CD14-positive monocyte (primary cell): ENCODE measurements around the gene BEST1. TPM values are rescaled to one million over a fixed set of nuclear protein-coding genes. Genes with fewer than 3 reads are reported as not detected.

Source experiments
- DNase-seq, 3 donors: peaks; one replicate each; pipeline ENCODE4 v3.0.0-alpha.2; 2011 to 2022
- H2AFZ ChIP-seq: 2 replicates; pipeline ENCODE4 v1.6.0; 2012; ENCODE audit warnings: mild to moderate bottlenecking, low read depth, low read length, inconsistent platforms; ENCODE audit not compliant: insufficient read depth, poor library complexity, severe bottlenecking
- H3K27ac ChIP-seq, 2 donors: 1 replicate in 1 of 2; 2 replicates in 1 of 2; pipeline ENCODE4 v1.5.1; 2012 to 2013; ENCODE audit warnings: low read length in 2 of 2, control low read depth in 1 of 2, inconsistent platforms in 1 of 2, low read depth in 1 of 2, mild to moderate bottlenecking in 1 of 2
- H3K27me3 ChIP-seq, 2 donors: one replicate each; pipeline versions ENCODE4 v1.6.0 to v1.6.1; 2011 to 2013; ENCODE audit warnings: low read length in 2 of 2; ENCODE audit not compliant: control insufficient read depth in 2 of 2, insufficient read depth in 2 of 2
- H3K36me3 ChIP-seq, 2 donors: replicated peaks in 1 of 2; 1 replicate in 1 of 2; 2 replicates in 1 of 2; pipeline versions ENCODE4 v1.5.1 to v1.6.1; 2012 to 2013; ENCODE audit warnings: low read length in 2 of 2, control low read depth in 1 of 2, inconsistent platforms in 1 of 2, mild to moderate bottlenecking in 1 of 2; ENCODE audit not compliant: insufficient read depth in 2 of 2, control insufficient read depth in 1 of 2
- H3K4me1 ChIP-seq, 2 donors: 1 replicate in 1 of 2; 2 replicates in 1 of 2; pipeline versions ENCODE4 v1.5.1 to v1.6.1; 2012 to 2013; ENCODE audit warnings: low read length in 2 of 2, control low read depth in 1 of 2, inconsistent platforms in 1 of 2, mild to moderate bottlenecking in 1 of 2, moderate library complexity in 1 of 2; ENCODE audit not compliant: insufficient read depth in 2 of 2, control insufficient read depth in 1 of 2
- H3K4me2 ChIP-seq: replicated peaks from 2 replicates; pipeline ENCODE3; 2012; ENCODE audit warnings: low read length, moderate library complexity, mild to moderate bottlenecking; ENCODE audit not compliant: poor library complexity, severe bottlenecking; ENCODE audit errors: extremely low read depth
- H3K4me3 ChIP-seq, 3 experiments: fragments of 200-600 bp in 1 of 3; sonication (generic) in 1 of 3; replicated peaks in 1 of 3; 1 replicate in 2 of 3; 2 replicates in 1 of 3; pipeline ENCODE4 v1.5.1; 2011 to 2013; ENCODE audit warnings: low read length in 3 of 3, mild to moderate bottlenecking in 3 of 3, control low read depth in 2 of 3, low read depth in 2 of 3, inconsistent platforms in 1 of 3, moderate library complexity in 1 of 3
- H3K79me2 ChIP-seq: 2 replicates; pipeline ENCODE4 v1.6.0; 2012; ENCODE audit warnings: mild to moderate bottlenecking, control low read depth, inconsistent platforms, low read length, moderate library complexity; ENCODE audit not compliant: insufficient read depth
- H3K9ac ChIP-seq: 2 replicates; pipeline ENCODE4 v1.6.0; 2017; ENCODE audit warnings: low read length, mild to moderate bottlenecking; ENCODE audit not compliant: insufficient read depth, poor library complexity, severe bottlenecking
- H3K9me3 ChIP-seq, 2 donors: replicated peaks in 1 of 2; 1 replicate in 1 of 2; 2 replicates in 1 of 2; pipeline versions ENCODE4 v1.5.1 to v1.6.1; 2012 to 2013; ENCODE audit warnings: low read length in 2 of 2, control low read depth in 1 of 2; ENCODE audit not compliant: control insufficient read depth in 1 of 2, insufficient read depth in 1 of 2
- H4K20me1 ChIP-seq: 2 replicates; pipeline ENCODE4 v1.6.0; 2012; ENCODE audit warnings: mild to moderate bottlenecking, low read length, control low read depth, moderate library complexity; ENCODE audit not compliant: insufficient read depth
- H3K27ac Mint-ChIP-seq, 7 donors: one replicate each; pipeline ENCODE4 v1.8.0; 2020; ENCODE audit warnings: mild to moderate bottlenecking in 7 of 7, mixed read lengths in 7 of 7, moderate library complexity in 6 of 7, inconsistent platforms in 2 of 7
- H3K27me3 Mint-ChIP-seq, 3 donors: one replicate each; pipeline ENCODE4 v1.8.0; 2021 to 2022; ENCODE audit warnings: low read depth in 3 of 3, mild to moderate bottlenecking in 3 of 3, mixed read lengths in 3 of 3, moderate library complexity in 3 of 3, inconsistent platforms in 1 of 3
- H3K36me3 Mint-ChIP-seq, 2 donors: one replicate each; pipeline ENCODE4 v1.8.0; 2020; ENCODE audit warnings: mixed read lengths in 2 of 2, inconsistent platforms in 1 of 2, mild to moderate bottlenecking in 1 of 2
- H3K4me1 Mint-ChIP-seq: one replicate; pipeline ENCODE4 v1.8.0; 2020; ENCODE audit warnings: mild to moderate bottlenecking, mixed read lengths
- H3K4me3 Mint-ChIP-seq, 2 donors: one replicate each; pipeline ENCODE4 v1.8.0; 2020; ENCODE audit warnings: mild to moderate bottlenecking in 2 of 2, mixed read lengths in 2 of 2, moderate library complexity in 1 of 2
- H3K9me3 Mint-ChIP-seq, 7 donors: one replicate each; pipeline ENCODE4 v1.8.0; 2020 to 2022; ENCODE audit warnings: mixed read lengths in 7 of 7, mild to moderate bottlenecking in 6 of 7, moderate library complexity in 6 of 7, inconsistent platforms in 2 of 7
- CTCF ChIP-seq: fragments of 200-600 bp; IDR thresholded peaks from one replicate; pipeline ENCODE4 v1.8.0; 2022; ENCODE audit warnings: antibody characterized with exemption, mild to moderate bottlenecking
- WGBS: methylation state at CpG from one replicate; pipeline ENCODE4 v1.1.5; 2013; ENCODE audit warnings: missing lambda C conversion rate; ENCODE audit not compliant: insufficient coverage; 5-methylcytosine and 5-hydroxymethylcytosine counted together
- intact Hi-C, 2 donors: fragments of 100-400 bp; cut with micrococcal nuclease; formaldehyde crosslinking; loops; one replicate each; pipeline versions ENCODE4 v1.15.0 to v1.15.1; 2023
- polyA plus RNA-seq, 3 donors: library from polyadenylated mRNA; depleted of rRNA in 1 of 3; unstranded in 2 of 3; stranded (reverse) in 1 of 3; fragments of 300-500 nt in 2 of 3; fragments of >200 nt in 1 of 3; fragmentation: Illumina TruSeq in 2 of 3; gene quantifications; 1 replicate in 2 of 3; 2 replicates in 1 of 3; pipeline ENCODE4 v1.2.3, GENCODE V29; 2012 to 2021

The BEST1 gene
- polyA plus RNA-seq, 3 donors, result 5.9 to 24.9 (median 7.4) TPM

- peaks cover 5 to 7% of the 10 kb centered on the region in 2 donors for H3K36me3 ChIP-seq
- H4K20me1 ChIP-seq, result peaks cover 15% of the 10 kb centered on the region
- Mint-ChIP-seq H3K27me3 (peaks cover 0 to 16% (median 7%) of the 10 kb centered on the region in 3 donors), H3K9me3 (peaks cover 0 to 7% (median 2%) of the 10 kb centered on the region in 7 donors), H3K4me3 (peak overlapping the region; percentile 73 to 79), H3K4me1 (peaks cover 70% of the 10 kb centered on the region), H3K36me3 (peaks cover 28 to 31% of the 10 kb centered on the region in 2 donors), H3K27ac (peak overlapping the region; percentile 98 to 100 (median 99))
- peaks cover 39% of the 10 kb centered on the region for H3K79me2 ChIP-seq
- 58% methylated on average over 10 of the region's 16 CpGs for WGBS
- H3K9ac ChIP-seq, result peak overlapping the region; percentile 78
- peak; percentile 97 to 99 (median 97) for DNase-seq
- H3K27me3 ChIP-seq, result no peaks in the 10 kb centered on the region
- H2AFZ ChIP-seq, result no peak overlapping the region
- H3K27ac ChIP-seq, result peak overlapping the region; percentile 94 to 95
- peak overlapping the region in 1 of 3 experiments; percentile 61 for H3K4me3 ChIP-seq
- H3K9me3 ChIP-seq, result no peaks in the 10 kb centered on the region
- TF ChIP-seq CTCF, result no peak
- intact Hi-C loops, result loop anchor here (1.0 to 5.0 kb wide), 3 partner anchors 54 to 571 kb away; no protein-coding TSS in a partner anchor
- H3K4me2 ChIP-seq, result peak overlapping the region; percentile 89
- peaks cover 62 to 70% of the 10 kb centered on the region in 2 donors for H3K4me1 ChIP-seq
Measured at GRCh38 chr11:61971248-61972111, 21.3 kb downstream of the BEST1 start.

GRCh38 chr11:61972112-61972671, 22.0 kb downstream of the BEST1 start:
- Mint-ChIP-seq H3K4me3 (peak overlapping the region; percentile 73 to 79), H3K27ac (peak overlapping the region; percentile 98 to 100 (median 99)), H3K27me3 (peaks cover 0 to 12% (median 7%) of the 10 kb centered on the region in 3 donors), H3K9me3 (peaks cover 0 to 2% (median 0%) of the 10 kb centered on the region in 7 donors), H3K4me1 (peaks cover 72% of the 10 kb centered on the region), H3K36me3 (peaks cover 23 to 27% of the 10 kb centered on the region in 2 donors)
- WGBS, result 15% methylated on average over 2 of the region's 7 CpGs
- Histone ChIP-seq H3K27ac (peak overlapping the region; percentile 94 to 95), H3K9me3 (no peaks in the 10 kb centered on the region), H3K4me2 (peak overlapping the region; percentile 89), H3K27me3 (no peaks in the 10 kb centered on the region), H2AFZ (no peak overlapping the region), H3K4me1 (peaks cover 62 to 71% of the 10 kb centered on the region in 2 donors), H3K79me2 (peaks cover 32% of the 10 kb centered on the region), H4K20me1 (peaks cover 8% of the 10 kb centered on the region), H3K36me3 (peaks cover 0 to under 1% of the 10 kb centered on the region in 2 donors), H3K9ac (peak overlapping the region; percentile 78), H3K4me3 (peak overlapping the region; percentile 12 to 61 (median 28))
- no peak for TF ChIP-seq CTCF
- DNase-seq, result no peak
- intact Hi-C loops, result loop anchor here (1.0 to 5.0 kb wide), 3 partner anchors 53 to 570 kb away; no protein-coding TSS in a partner anchor
